Kidney epithelial cell (primary cell): ENCODE results near the gene YTHDC2. TPM values are rescaled to one million over a fixed set of nuclear protein-coding genes. Genes with fewer than 3 reads are reported as not detected.

Experiments
- DNase-seq: peaks from one replicate; pipeline ENCODE4 v3.0.0-alpha.2; 2010; ENCODE audit warnings: low read depth
- H3K27me3 ChIP-seq: 2 replicates; pipeline ENCODE4 v1.6.0; 2011; ENCODE audit warnings: low read length; ENCODE audit not compliant: control insufficient read depth, insufficient read depth
- H3K36me3 ChIP-seq: 2 replicates; pipeline ENCODE4 v1.5.1; 2011; ENCODE audit warnings: low read length; ENCODE audit not compliant: control insufficient read depth, insufficient read depth
- H3K4me3 ChIP-seq: 2 replicates; pipeline ENCODE4 v1.5.1; 2011; ENCODE audit warnings: low read depth, mild to moderate bottlenecking, control low read depth, low read length
- CTCF ChIP-seq: IDR thresholded peaks from 2 replicates; pipeline ENCODE4 v1.5.1; 2011; ENCODE audit warnings: mild to moderate bottlenecking, moderate library complexity, low read length, control low read depth, inconsistent platforms; ENCODE audit not compliant: insufficient read depth, poor library complexity, severe bottlenecking
- total RNA-seq: library from RNA; depleted of rRNA; stranded (reverse); fragments of >200 nt; gene quantifications from 2 replicates; pipeline ENCODE4 v1.2.3, GENCODE V29; 2015

The YTHDC2 gene
- total RNA-seq, 1 donor from 2014 or later: 18.4 TPM

- Histone ChIP-seq H3K36me3 (no peaks in the 10 kb centered on the region), H3K4me3 (no peak overlapping the region), H3K27me3 (no peaks in the 10 kb centered on the region)
- no peak for TF ChIP-seq CTCF
- no peak for DNase-seq
Measured at GRCh38 chr5:113607361-113607760, 93.9 kb downstream of the YTHDC2 start.

- Histone ChIP-seq H3K4me3 (no peak overlapping the region), H3K36me3 (no peaks in the 10 kb centered on the region), H3K27me3 (no peaks in the 10 kb centered on the region)
- TF ChIP-seq CTCF: no peak
- no peak for DNase-seq
Measured at GRCh38 chr5:113608113-113608596, 94.7 kb downstream of the YTHDC2 start.

- no peaks in the 10 kb centered on the region for H3K36me3 ChIP-seq
- H3K27me3 ChIP-seq: no peaks in the 10 kb centered on the region
- DNase-seq: peak; percentile 9
- no peak overlapping the region for H3K4me3 ChIP-seq
- TF ChIP-seq CTCF: peak; percentile 43
Measured at GRCh38 chr5:113612060-113612496, 98.6 kb downstream of the YTHDC2 start.

GRCh38 chr5:113614191-113614590 is 100.7 kb downstream of the YTHDC2 start:
- no peaks in the 10 kb centered on the region for H3K27me3 ChIP-seq
- no peaks in the 10 kb centered on the region for H3K36me3 ChIP-seq
- no peak for TF ChIP-seq CTCF
- no peak overlapping the region for H3K4me3 ChIP-seq
- no peak for DNase-seq

- H3K4me3 ChIP-seq: no peak overlapping the region
- DNase-seq: no peak
- H3K36me3 ChIP-seq: no peaks in the 10 kb centered on the region
- H3K27me3 ChIP-seq: no peaks in the 10 kb centered on the region
- no peak for TF ChIP-seq CTCF
Measured at GRCh38 chr5:113615708-113616107, 102.2 kb downstream of the YTHDC2 start.

GRCh38 chr5:113617191-113617796 is 103.8 kb downstream of the YTHDC2 start:
- Histone ChIP-seq H3K27me3 (no peaks in the 10 kb centered on the region), H3K36me3 (no peaks in the 10 kb centered on the region), H3K4me3 (no peak overlapping the region)
- DNase-seq: no peak
- no peak for TF ChIP-seq CTCF
